ENCODE results near the gene PRKRIP1.

GRCh38 chr7:102403563-102403962 is 7.4 kb downstream of the PRKRIP1 start:
- TF ChIP-seq TAF1 (conservative IDR thresholded peaks at IDR 0.05) (no peak), CTCF (IDR thresholded peaks at IDR 0.05; ENCODE audit: low read depth, low read length, missing input control) (no peak), NR2F2 (IDR thresholded peaks at IDR 0.05) (no peak), YY1 (IDR thresholded peaks at IDR 0.05) (no peak), GABPA (IDR thresholded peaks at IDR 0.05 in 1 of 2, conservative IDR thresholded peaks at IDR 0.05 in 1 of 2) (no peak), MAX (IDR thresholded peaks at IDR 0.05) (no peak), FOXA1 (IDR thresholded peaks at IDR 0.05) (no peak), JUND (IDR thresholded peaks at IDR 0.05) (no peak), RAD21 (IDR thresholded peaks at IDR 0.05) (no peak), SP1 (IDR thresholded peaks at IDR 0.05) (no peak), ATF3 (IDR thresholded peaks at IDR 0.05) (no peak), REST (IDR thresholded peaks at IDR 0.05) (no peak), EGR1 (IDR thresholded peaks at IDR 0.05; ENCODE audit: low read depth in 2 of 2) (no peak)

All from liver (tissue), 3 donors.